Fibroblast of lung (primary cell): ENCODE data around the gene ZER1.

Experiments used
- CTCF ChIP-seq, 2 donors: IDR thresholded peaks in 1 of 2; conservative IDR thresholded peaks in 1 of 2; 1 replicate in 1 of 2; 2 replicates in 1 of 2; pipeline ENCODE4 v1.5.1; 2011 to 2012; ENCODE audit warnings: low read length in 2 of 2, control low read depth in 1 of 2, inconsistent platforms in 1 of 2, low read depth in 1 of 2, mild to moderate bottlenecking in 1 of 2
- EZH2 ChIP-seq: IDR thresholded peaks from 2 replicates; pipeline ENCODE4 v1.5.1; 2012; ENCODE audit warnings: low read length, control low read depth, mild to moderate bottlenecking; ENCODE audit errors: missing control alignments

- no peak for TF ChIP-seq CTCF (conservative IDR thresholded peaks at IDR 0.05 in 1 of 2, IDR thresholded peaks at IDR 0.05 in 1 of 2; ENCODE audit: low read depth in 1 of 2, low read length in 2 of 2)
- no peak for TF ChIP-seq EZH2
These were observed 36.4 kb downstream of the ZER1 start for GRCh38 chr9:128735373-128735772.
